ENCODE results near the gene CD3D.

Gene CD3D

DNA sequence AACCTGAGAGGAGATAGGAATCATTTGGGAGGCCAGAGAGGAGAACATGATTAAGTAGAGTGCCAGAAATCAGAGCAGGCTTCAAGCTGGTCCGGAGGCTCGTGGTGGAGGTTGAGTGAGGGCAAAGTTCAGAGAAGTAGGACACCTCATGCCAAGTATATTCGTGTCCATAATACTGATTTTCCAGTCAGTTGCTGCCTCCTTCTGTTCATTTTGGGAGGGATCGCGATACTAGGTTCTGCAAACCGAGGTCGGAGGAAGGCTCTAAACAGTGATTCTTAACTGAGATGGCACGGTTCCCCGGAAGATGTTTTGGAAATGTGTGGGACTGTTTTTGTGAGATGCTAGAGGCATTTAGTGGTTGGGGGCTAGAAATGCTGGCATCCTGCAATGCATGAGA lies 51.6 kb downstream of the CD3D start:
- Histone ChIP-seq H3K4me1 (ENCODE audit: control insufficient read depth, insufficient read depth, low read length) (no peaks in the 10 kb centered on the region), H3K4me3 (ENCODE audit: low read length) (no peak overlapping the region), H3K27me3 (ENCODE audit: control insufficient read depth, insufficient read depth, low read length) (no peaks in the 10 kb centered on the region), H3K36me3 (ENCODE audit: control insufficient read depth, insufficient read depth, low read length) (no peaks in the 10 kb centered on the region), H3K27ac (ENCODE audit: low read depth, low read length) (no peak overlapping the region), H3K9ac (ENCODE audit: low read length) (no peak overlapping the region)

DNA sequence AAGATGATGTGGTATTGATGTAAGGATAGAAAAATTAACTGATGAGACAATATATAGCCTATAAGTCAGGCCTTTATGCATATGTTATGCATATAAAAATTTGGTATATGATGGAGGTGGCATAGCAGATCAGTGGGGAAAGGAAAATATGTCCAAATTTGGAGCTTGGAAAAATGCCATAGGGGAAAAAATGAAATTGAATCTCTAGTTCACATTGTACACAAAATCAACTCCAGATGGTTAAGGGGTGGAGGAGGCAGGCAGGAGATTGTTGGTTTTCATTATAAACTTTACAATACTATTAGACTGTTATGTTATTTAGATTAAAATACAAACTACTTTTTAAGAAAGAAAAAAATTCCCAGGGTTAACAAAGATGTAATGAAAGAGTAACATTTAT lies 53.1 kb downstream of the CD3D start:
- Histone ChIP-seq H3K4me3 (ENCODE audit: low read length) (no peak overlapping the region), H3K9ac (ENCODE audit: low read length) (no peak overlapping the region), H3K27me3 (ENCODE audit: control insufficient read depth, insufficient read depth, low read length) (no peaks in the 10 kb centered on the region), H3K36me3 (ENCODE audit: control insufficient read depth, insufficient read depth, low read length) (no peaks in the 10 kb centered on the region), H3K27ac (ENCODE audit: low read depth, low read length) (no peak overlapping the region), H3K4me1 (ENCODE audit: control insufficient read depth, insufficient read depth, low read length) (no peaks in the 10 kb centered on the region)
